ENCODE results near the gene ELF3.

- TF ChIP-seq, protein P1, sequence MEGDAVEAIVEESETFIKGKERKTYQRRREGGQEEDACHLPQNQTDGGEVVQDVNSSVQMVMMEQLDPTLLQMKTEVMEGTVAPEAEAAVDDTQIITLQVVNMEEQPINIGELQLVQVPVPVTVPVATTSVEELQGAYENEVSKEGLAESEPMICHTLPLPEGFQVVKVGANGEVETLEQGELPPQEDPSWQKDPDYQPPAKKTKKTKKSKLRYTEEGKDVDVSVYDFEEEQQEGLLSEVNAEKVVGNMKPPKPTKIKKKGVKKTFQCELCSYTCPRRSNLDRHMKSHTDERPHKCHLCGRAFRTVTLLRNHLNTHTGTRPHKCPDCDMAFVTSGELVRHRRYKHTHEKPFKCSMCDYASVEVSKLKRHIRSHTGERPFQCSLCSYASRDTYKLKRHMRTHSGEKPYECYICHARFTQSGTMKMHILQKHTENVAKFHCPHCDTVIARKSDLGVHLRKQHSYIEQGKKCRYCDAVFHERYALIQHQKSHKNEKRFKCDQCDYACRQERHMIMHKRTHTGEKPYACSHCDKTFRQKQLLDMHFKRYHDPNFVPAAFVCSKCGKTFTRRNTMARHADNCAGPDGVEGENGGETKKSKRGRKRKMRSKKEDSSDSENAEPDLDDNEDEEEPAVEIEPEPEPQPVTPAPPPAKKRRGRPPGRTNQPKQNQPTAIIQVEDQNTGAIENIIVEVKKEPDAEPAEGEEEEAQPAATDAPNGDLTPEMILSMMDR (IDR thresholded peaks at IDR 0.05; ENCODE audit: low read length): no peak
- no peak for TF ChIP-seq EZH2 (IDR thresholded peaks at IDR 0.05; ENCODE audit: borderline replicate concordance, low read length)
Measured at GRCh38 chr1:202063093-202063492, 52.7 kb downstream of the ELF3 start.
